Keratinocyte (primary cell): ENCODE data around the gene EMP1.

Source experiments
- EZH2 ChIP-seq: IDR thresholded peaks from one replicate; pipeline ENCODE4 v1.6.1; 2012; ENCODE audit warnings: inconsistent platforms, mild to moderate bottlenecking, low read length, moderate library complexity
- TF ChIP-seq, protein P1 (sequence below), 3 experiments: IDR thresholded peaks in 1 of 3; conservative IDR thresholded peaks in 1 of 3; optimal IDR thresholded peaks in 1 of 3; 2 replicates in 2 of 3; 3 replicates in 1 of 3; pipeline versions ENCODE3 to v1.5.1; 2011; ENCODE audit warnings: low read length in 3 of 3, mild to moderate bottlenecking in 3 of 3, moderate library complexity in 2 of 3, control low read depth in 1 of 3, inconsistent platforms in 1 of 3; ENCODE audit not compliant: insufficient read depth in 2 of 3; ENCODE audit errors: extremely low read depth in 1 of 3

- TF ChIP-seq, protein P1, sequence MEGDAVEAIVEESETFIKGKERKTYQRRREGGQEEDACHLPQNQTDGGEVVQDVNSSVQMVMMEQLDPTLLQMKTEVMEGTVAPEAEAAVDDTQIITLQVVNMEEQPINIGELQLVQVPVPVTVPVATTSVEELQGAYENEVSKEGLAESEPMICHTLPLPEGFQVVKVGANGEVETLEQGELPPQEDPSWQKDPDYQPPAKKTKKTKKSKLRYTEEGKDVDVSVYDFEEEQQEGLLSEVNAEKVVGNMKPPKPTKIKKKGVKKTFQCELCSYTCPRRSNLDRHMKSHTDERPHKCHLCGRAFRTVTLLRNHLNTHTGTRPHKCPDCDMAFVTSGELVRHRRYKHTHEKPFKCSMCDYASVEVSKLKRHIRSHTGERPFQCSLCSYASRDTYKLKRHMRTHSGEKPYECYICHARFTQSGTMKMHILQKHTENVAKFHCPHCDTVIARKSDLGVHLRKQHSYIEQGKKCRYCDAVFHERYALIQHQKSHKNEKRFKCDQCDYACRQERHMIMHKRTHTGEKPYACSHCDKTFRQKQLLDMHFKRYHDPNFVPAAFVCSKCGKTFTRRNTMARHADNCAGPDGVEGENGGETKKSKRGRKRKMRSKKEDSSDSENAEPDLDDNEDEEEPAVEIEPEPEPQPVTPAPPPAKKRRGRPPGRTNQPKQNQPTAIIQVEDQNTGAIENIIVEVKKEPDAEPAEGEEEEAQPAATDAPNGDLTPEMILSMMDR (optimal IDR thresholded peaks at IDR 0.05 in 1 of 3, IDR thresholded peaks at IDR 0.05 in 1 of 3, conservative IDR thresholded peaks at IDR 0.05 in 1 of 3; ENCODE audit: extremely low read depth in 1 of 3, insufficient read depth in 2 of 3, low read length in 3 of 3): no peak
- no peak for TF ChIP-seq EZH2
These were observed 60.9 kb downstream of the EMP1 start for GRCh38 chr12:13257356-13257875.
